SH-SY5Y (cell line): Measurements from ENCODE around the gene DNAJB13.

Experiments used
- GATA2 ChIP-seq: IDR thresholded peaks from 2 replicates; pipeline ENCODE4 v1.6.1; 2011; ENCODE audit warnings: mild to moderate bottlenecking, low read depth, low read length
- GATA3 ChIP-seq: IDR thresholded peaks from 2 replicates; pipeline ENCODE4 v1.6.1; 2011; ENCODE audit warnings: low read depth, mild to moderate bottlenecking, low read length, moderate library complexity

DNA sequence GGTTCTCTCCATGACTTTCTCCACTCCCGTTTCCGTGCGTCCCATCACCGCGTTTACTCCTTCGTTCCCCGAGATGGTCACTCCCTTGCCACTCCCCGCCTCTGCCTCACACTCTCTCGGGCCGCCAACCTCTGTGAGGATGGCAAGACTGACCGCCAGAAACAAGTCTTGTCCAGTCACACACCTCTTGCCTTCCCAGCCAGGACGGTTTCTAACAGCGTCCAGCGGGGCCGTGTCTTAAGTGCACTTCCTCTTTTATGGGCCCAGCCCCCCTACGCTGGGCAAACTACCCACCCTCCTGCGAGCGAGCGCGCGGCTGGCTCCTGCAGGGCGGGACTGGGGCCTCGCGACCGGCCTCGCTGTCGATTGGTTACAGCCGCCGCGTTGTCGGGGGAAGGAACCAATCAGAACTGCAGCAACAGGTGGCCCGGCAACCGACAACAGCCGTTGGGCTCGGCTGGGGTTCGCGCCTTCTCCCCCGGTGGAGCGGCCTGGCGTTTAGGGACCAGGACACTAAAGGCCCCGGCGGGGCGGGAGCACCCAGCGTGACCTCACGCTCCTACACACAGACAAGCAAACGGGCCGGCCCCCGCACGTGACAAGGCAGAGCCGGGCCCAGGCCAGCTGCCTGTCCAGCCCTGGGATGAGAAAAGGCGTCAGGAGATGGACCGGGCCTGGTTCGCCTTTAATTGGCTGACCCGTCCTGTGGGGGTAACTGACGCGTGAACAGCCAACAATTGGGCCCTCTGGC lies 32.3 kb downstream of the DNAJB13 start:
- no peak for TF ChIP-seq GATA2
- no peak for TF ChIP-seq GATA3
